ENCODE data around the gene DNAJC8.

Gene DNAJC8

DNA sequence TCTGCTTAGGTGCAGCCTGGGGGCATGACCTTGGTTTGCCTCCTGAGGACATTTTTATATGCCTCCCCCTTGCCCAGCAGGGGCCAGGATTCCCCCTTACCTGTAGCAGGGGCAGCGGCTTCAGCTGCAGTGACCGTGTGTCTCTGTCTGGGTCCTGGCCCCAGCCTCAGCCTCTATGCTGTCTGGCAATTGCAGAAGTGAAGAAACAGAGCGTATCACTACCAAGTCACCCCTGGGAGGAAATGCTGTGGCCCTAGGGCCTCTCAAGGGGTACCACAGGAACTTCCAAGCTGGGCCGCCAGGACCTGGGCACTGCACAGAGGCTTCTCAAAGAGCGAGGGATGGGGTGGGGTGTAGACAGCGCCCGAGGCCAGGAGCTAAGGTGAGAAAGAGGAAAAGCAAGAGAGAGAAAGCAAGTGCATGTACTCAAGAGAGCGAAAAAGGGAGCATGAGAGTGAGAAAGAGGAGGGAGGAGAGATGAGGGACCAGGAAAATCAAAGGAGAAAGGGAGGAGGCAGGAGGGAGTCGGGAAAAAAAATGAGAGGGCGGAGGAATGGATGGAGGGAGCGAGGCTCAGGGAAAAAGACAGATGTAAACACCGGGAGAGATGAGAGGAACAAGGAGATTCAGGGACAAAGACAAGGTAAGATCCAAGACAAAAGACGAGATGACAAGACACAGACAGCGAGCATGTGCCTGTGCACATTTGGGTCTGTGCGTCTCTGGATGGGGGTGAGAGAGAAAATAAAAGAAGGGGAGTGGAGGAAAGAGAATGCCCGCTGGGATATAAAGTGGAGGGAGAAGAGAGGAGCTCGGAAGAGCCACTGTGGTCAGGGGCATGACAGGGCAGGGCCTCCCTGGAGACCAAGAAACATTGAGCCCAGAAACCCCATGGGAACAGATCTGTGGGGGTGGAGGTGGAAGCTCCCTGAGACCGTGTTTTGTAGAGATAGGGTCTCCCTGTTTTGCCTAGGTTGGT lies 56.0 kb downstream of the DNAJC8 start, which contains the start of gene PTAFR:
Gene PTAFR (minus strand): TSS at position 199 of the 979 bp plus-strand sequence. CDS start 25,669 bp downstream, outside the sequence.
- DNase-seq, result peak; percentile 61
- in situ Hi-C loops (cut with MboI; ENCODE audit: low pct_unique_long_range_greater_than_20kb, low sequenced_read_pairs), result no loop called here

DNA sequence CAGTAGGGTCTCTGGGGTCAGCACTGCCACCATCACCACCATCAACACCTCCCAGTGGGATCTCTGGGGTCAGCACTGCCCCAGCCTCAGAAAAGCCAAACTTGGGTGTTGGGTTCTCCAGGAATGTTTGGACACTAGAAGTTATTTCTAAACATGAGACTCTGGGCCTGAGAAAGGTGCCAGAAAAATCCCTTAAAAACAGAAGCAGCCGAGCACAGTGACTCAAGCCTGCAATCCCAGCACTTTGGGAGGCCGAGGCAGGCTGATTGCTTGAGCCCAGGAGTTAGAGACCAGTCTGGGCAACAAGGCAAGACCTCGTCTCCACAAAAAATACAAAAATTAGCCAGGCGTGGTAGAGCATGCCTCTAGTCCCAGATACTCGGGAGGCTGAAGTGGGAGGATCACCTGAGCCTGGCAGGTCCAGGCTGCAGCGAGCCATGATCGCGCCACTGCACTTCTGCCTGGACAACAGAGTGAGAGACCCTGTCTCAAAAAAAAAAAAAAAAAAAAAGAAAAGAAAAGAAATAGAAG lies 56.8 kb downstream of the DNAJC8 start:
- in situ Hi-C loops (cut with MboI; ENCODE audit: low pct_unique_long_range_greater_than_20kb, low sequenced_read_pairs), result no loop called here
- no peak for DNase-seq

DNA sequence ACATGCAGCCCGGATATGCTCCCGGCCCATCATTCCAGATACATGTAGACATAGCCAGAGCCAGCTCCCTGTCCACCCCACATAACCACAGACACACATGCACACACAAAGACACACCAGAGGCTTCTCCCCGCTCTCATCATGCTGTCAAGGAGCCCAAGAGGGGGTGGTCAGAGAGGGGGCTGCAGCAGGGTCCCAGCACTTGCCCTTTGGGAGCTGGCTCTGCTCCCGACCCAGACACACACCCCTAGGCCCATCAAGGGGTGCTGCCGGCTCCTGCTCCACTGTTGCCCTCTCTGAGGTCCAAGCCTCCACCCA lies 58.9 kb downstream of the DNAJC8 start:
- in situ Hi-C loops (cut with MboI; ENCODE audit: low pct_unique_long_range_greater_than_20kb, low sequenced_read_pairs), result no loop called here
- DNase-seq, result no peak

DNA sequence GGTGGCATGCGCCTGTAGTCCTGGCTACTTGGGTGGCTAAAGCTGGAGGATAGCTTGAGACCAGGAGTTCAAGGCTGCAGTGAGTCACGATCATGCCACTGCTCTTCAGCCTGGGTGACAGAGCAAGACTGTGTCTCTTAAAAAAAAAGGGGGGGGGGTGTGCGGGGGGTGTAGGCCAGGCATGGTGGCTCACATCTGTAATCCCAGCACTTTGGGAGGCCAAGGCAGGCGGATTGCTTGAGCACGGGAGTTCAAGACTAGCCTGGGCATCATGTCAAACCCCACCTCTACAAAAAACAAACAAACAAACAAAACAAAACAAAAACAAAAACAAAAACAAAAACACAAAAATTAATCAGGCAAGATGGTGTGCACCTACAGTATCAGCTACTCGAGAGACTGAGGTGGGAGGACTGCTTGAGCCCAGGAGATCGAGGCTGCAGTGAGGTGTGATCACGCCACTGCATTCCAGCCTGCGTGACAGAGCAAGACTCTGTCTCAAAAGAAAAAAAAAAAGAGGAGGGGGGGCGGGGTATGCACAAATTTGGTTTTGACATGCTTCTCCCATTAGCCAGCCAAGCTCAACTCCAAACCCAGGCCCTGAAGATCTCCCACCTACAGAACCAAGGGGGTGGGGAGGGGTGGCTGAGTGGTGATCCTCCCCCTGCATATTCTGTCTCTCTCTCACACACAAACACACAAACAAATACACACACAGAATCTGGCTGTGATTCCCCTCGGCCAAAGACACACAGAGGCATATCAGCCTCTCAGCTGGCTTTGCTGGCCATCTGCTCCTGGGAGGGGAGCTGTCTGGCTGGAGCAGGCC lies 59.5 kb downstream of the DNAJC8 start:
- in situ Hi-C loops (cut with MboI; ENCODE audit: low pct_unique_long_range_greater_than_20kb, low sequenced_read_pairs), result no loop called here
- no peak for DNase-seq

DNA sequence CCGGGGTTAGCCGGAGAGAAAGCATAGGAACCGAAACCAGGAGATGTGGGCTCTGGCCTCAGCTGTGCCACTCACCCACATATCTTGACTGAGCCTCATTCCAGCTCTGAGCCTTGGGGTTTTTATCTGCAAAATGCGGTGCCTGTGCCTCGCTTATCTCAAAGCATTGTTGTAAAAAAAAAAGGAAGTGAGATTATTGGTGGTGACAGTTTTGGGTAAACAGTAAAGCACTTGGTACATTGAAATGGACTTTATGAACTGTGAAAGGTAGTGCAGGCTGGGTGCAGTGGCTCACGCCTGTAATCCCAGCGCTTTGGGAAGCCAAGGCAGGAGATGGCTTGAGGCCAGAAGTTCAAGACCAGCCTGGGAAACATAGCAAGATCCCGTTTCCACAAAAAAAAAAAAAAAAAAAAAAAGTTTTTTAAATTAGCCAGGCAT lies 60.1 kb downstream of the DNAJC8 start:
- DNase-seq, result peak; percentile 93

DNA sequence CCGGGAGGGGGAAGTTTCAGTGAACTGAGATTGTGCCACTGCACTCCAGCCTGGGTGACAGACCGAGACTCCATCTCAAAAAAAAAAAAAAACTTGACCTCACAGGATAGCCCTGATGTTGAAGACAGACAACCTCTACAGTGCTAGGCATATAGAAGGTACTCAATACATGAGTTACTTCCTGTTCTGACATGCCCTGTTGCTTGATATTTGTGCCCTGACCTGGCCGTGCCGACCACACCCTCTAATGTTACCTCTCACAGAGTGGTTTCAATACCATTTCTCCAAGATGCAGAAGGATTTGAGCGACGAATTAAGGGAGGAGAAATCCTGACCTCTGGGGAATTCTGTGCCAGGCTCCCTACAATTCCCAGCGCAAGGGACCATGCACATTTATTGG lies 61.6 kb downstream of the DNAJC8 start:
- no peak for DNase-seq
- in situ Hi-C loops (cut with MboI; ENCODE audit: low pct_unique_long_range_greater_than_20kb, low sequenced_read_pairs), result no loop called here

More for the DNA sequence above, 60.1 kb downstream of the DNAJC8 start:
- in situ Hi-C loops (cut with MboI; ENCODE audit: low pct_unique_long_range_greater_than_20kb, low sequenced_read_pairs), result no loop called here

DNA sequence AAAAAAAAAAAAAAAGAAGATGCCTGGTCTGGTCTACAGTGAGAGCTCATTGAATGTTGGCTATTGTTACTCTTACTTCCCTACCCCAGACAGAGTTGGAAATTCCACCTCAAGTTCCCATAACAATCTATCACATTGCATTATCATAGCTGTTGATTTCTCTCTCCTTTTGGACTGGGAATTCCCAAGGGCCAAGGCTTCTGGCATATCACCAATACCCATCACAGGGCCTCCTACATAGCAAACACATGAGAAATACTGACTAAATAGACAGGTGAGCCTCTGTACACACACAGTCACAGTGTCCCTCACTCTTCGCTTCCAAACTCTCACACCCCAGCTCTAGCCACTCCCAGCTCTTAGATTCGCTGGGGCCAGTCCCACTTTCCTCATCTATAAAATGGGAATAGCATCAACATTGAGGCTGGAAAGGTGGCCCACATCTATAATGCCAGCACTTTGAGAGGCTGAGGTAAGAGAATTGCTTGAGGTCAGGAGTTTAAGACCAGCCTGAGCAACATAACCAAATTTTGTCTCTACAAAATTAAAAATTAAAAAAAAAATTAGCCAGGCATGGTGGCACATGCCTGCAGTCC lies 62.7 kb downstream of the DNAJC8 start:
- DNase-seq, result no peak
- in situ Hi-C loops (cut with MboI; ENCODE audit: low pct_unique_long_range_greater_than_20kb, low sequenced_read_pairs), result no loop called here

DNA sequence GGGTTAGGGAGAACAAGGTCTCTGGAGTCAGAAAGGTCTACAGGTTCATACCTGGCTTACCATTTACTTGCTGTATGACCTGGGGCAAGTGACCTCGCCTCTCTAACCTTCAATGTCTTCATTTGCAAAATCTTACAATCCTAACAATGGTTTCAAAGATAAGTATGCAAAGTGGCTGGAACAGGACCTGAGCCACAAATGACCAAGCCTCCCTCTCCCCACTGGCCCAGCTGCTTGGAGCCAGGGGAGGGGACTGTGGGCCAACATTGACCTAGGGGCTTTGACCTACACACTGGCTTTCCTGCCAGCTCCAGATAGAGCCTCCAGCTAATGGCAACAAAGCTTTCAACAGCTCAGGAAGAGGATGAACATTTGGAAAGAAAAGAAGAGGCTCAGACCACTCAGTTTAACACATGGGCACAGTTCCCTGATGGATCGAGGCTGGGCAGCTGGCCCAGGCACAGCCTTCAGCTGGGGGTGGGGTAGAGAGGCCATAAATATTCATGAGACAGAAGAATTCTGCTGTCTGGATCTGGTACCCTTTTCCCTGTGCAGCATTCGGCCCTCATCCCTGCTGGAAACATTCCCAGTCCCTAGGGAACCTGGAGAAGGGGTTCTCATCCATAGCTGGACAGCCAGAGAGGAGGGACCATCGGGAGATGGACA lies 69.2 kb downstream of the DNAJC8 start:
- in situ Hi-C loops (cut with MboI; ENCODE audit: low pct_unique_long_range_greater_than_20kb, low sequenced_read_pairs), result no loop called here
- no peak for DNase-seq

DNA sequence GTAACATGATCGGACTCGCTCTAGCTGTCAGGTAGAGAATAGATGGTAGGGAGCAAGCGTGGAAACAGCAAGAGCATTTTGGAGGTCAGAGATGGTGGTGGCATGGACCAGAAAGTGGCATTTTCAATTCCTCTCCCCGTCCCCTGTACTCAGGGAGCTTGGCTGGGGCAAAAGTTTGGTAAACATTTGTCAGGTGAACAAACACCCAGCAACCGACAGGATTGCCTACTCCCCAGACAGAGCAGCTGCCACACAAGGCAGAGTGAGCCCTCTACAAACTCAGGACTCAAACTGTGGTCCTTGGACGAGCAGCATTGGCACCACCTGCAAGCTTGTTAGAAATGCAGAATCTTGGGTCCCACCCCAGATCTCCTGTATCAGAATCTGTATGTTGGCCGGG lies 70.7 kb downstream of the DNAJC8 start:
- DNase-seq, result no peak
- in situ Hi-C loops (cut with MboI; ENCODE audit: low pct_unique_long_range_greater_than_20kb, low sequenced_read_pairs), result no loop called here

DNA sequence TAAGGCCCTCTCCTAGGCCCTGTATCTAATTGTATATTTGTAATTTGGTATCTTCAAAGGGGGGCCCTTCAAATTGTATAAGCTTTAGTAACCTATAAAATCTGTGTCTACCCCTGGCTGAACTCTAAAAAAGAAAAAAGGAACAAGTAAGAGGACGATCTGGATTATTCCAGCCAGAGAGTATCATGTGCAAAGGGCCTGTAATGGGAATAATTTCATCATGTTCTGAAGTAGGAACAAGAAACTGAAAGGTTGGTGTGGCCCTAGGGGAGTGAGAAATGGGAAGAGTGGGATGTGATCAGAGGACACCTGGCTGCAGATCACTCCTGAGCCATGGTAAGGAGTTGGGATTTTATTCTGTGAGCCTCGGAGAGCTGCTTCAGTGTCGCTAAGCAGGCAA lies 71.1 kb downstream of the DNAJC8 start:
- no peak for DNase-seq
- in situ Hi-C loops (cut with MboI; ENCODE audit: low pct_unique_long_range_greater_than_20kb, low sequenced_read_pairs), result no loop called here

DNA sequence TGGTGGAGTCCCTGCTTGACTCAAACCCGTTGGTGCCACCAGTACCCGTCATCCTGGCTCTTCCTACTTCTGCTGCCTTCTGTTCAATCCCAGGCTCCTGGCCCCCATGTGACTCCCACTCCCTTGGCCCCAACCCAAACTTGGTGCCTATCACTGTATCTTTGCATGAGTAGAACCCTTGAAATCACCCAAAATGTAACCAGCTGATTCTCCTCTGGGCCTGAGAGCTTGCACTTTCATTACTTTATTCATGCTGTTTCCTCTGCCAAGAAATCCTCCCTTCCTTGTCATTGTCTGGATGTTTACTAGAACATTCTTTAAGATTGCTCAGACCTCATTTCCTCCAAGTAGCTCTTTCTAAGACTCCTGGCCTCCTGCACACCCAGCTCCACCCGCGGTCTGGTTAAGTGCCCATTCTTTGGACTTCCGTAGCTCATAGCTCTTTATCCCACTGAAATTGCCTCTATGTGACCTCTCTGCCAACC lies 72.0 kb downstream of the DNAJC8 start:
- in situ Hi-C loops (cut with MboI; ENCODE audit: low pct_unique_long_range_greater_than_20kb, low sequenced_read_pairs), result no loop called here
- DNase-seq, result no peak

DNA sequence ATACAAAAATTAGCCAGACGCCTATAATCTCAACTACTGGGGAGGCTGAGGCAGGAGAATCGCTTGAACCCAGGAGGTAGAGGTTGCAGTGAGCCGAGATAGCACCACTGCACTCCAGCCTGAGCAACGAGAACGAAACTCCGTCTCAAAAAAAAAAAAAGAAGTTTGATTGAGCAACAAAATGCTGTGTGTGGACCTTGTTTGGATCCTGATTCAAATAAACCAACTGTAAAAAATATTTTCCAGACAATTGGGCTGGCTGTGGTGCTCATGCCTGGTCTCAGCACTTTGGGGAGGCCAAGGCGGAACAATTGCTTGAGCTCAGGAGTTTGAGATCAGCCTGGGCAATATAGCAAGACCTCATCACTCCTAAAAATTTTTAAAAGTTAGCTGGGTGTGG lies 73.1 kb downstream of the DNAJC8 start:
- in situ Hi-C loops (cut with MboI; ENCODE audit: low pct_unique_long_range_greater_than_20kb, low sequenced_read_pairs), result no loop called here
- no peak for DNase-seq

DNA sequence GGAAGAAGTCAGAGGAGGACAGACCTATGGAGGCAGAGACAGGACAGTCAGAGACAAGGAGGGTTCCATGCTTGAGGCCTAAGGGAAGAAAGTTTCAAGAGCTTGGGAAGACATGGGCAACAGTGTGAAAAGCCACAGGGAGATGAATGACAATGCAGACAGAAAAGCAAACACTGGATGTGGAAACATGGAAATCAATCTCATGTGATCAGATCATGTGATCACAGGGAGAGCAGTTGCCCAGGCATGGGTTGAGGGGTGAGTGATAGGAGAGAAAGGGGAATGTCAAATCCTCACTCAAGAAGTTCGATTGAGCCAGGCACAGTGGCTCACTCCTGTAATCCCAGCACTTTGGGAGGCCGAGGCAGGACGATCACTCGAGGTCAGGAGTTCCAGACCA lies 73.6 kb downstream of the DNAJC8 start:
- in situ Hi-C loops (cut with MboI; ENCODE audit: low pct_unique_long_range_greater_than_20kb, low sequenced_read_pairs), result no loop called here
- no peak for DNase-seq

DNA sequence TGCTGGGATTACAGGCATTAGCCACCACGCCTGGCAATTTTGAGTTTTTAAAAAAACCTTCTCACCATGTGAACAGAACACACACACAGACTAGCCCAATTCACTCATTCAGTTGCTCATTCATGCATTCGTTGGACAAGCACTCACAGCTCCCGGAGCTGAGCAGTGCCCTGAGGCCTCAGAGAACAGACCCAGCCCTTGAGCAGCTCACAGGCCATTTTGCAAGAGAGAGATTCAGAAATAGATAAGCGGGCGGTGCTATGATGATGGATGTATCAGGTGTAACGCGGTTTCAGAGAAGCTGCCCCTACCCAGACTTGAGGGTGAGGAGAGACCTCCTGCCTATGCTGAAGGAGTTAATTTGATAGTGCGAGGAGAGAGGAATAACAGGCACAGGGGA lies 74.9 kb downstream of the DNAJC8 start:
- in situ Hi-C loops (cut with MboI; ENCODE audit: low pct_unique_long_range_greater_than_20kb, low sequenced_read_pairs), result no loop called here
- no peak for DNase-seq

DNA sequence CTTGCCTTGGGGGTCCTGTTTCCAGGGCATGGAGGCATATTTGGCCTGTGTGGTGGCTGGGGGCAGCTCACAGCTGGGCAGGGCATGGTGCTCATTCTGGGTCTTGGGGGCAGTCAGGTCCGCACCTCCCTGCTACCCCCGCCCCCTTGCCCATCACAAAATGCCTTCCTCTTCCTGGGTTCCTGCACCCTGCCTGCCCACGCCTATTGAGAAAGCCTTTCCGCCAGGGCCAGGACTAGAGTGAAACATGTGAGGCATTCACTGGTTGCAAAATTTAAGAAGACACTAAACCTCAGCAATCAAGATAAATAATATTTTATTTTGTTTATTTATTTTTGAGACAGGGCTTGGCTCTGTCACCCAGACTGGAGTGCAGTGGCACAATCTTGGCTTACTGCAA lies 76.0 kb downstream of the DNAJC8 start:
- in situ Hi-C loops (cut with MboI; ENCODE audit: low pct_unique_long_range_greater_than_20kb, low sequenced_read_pairs), result no loop called here
- no peak for DNase-seq

DNA sequence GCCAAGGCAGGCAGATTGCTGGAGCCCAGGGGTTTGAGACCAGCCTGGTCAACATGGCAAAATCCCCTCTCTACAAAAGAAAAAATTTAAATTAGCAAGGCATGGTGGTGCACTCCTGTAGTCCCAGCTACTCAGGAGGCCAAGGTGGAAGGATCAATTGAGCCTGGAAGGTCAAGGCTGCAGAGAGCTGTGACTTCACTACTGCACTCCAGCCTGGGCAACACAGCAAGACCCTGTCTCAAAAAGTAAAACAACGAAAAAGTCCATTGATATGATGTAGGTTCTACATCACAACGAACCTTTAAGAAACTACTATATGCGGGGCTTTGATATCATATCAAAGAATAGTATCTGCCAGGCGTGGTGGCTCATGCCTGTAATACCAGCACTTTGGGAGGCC lies 77.2 kb downstream of the DNAJC8 start:
- no peak for DNase-seq
- in situ Hi-C loops (cut with MboI; ENCODE audit: low pct_unique_long_range_greater_than_20kb, low sequenced_read_pairs), result no loop called here

DNA sequence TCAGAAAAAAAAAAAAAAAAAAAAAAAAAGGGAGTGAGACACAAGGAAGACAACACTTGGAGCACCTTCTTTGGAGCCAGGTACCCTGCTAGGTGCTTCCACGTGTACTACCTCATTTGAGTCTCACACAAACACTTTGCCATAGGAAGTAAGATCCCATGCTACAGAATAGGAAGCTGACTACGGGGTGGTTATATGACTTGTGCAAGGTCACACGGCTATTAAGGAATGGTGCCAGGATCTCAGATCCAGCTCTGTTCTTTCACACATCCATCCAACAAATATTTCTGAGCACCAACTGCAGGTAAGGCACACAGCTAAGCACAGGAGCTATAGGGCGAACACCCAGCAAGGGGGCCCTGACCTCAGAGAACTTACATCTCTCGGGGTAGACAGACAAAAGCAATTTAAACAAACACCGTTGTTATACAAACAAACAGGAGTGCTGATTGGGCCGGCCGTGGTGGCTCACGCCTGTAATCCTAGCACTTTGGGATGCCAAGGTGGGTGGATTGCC lies 78.7 kb downstream of the DNAJC8 start:
- no peak for DNase-seq
- in situ Hi-C loops (cut with MboI; ENCODE audit: low pct_unique_long_range_greater_than_20kb, low sequenced_read_pairs), result no loop called here

Measured in KBM-7 (cell line).